NB4 (cell line): ENCODE results near the gene EEF1AKMT4.

Source experiments
- MYC ChIP-seq: IDR thresholded peaks from 2 replicates; pipeline ENCODE4 v1.6.1; 2011; ENCODE audit warnings: low read depth, low read length
- TF ChIP-seq, protein P1 (sequence below): IDR thresholded peaks from one replicate; pipeline ENCODE4 v1.5.1; 2012; ENCODE audit warnings: low read depth, low read length
- TF ChIP-seq, protein P2 (sequence below): IDR thresholded peaks from 2 replicates; pipeline ENCODE4 v1.6.1; 2011; ENCODE audit warnings: low read depth, low read length

DNA sequence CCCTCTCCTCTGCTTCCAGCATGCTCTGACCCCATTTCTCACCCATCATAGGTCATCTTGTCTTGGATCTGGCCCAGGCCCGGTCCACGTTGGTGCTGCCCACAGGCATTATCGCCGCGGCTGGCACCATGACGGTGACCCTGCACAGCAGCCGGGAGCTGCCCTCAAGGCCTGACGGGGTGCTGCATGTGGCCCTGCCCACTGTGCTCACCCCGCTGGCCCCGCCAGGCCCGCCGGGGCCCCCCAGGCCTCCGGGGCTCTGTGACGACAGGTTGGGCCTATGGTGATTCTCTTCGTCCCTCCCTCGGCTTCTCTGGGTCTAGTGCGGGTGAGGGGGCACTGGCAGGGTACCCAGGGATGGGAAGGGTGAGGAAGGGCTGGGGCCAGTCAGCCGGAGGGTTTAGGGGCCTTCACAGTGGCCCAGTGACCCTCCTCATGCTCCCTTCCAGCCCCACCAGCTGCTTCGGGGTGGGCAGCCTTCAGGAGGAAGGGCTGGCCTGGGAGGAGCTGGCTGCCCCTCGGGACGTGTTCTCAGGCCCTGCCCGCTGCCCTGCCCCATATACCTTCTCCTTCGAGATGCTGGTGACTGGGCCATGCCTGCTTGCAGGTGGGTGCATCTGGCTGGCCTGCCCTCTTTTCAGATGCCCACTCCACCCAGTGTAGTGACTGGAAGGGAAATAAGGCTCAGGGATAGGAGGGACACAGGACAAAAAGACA, 16.2 kb upstream of the EEF1AKMT4 start:
- TF ChIP-seq, protein P1, sequence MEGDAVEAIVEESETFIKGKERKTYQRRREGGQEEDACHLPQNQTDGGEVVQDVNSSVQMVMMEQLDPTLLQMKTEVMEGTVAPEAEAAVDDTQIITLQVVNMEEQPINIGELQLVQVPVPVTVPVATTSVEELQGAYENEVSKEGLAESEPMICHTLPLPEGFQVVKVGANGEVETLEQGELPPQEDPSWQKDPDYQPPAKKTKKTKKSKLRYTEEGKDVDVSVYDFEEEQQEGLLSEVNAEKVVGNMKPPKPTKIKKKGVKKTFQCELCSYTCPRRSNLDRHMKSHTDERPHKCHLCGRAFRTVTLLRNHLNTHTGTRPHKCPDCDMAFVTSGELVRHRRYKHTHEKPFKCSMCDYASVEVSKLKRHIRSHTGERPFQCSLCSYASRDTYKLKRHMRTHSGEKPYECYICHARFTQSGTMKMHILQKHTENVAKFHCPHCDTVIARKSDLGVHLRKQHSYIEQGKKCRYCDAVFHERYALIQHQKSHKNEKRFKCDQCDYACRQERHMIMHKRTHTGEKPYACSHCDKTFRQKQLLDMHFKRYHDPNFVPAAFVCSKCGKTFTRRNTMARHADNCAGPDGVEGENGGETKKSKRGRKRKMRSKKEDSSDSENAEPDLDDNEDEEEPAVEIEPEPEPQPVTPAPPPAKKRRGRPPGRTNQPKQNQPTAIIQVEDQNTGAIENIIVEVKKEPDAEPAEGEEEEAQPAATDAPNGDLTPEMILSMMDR = no peak
- TF ChIP-seq, protein P2, sequence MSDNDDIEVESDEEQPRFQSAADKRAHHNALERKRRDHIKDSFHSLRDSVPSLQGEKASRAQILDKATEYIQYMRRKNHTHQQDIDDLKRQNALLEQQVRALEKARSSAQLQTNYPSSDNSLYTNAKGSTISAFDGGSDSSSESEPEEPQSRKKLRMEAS = no peak
- TF ChIP-seq MYC = no peak
